HEK293T (cell line): ENCODE results near the gene RFLNA.

Experiments used
- ARNT ChIP-seq: fragments of 450-650 bp; IDR thresholded peaks from 2 replicates; pipeline ENCODE4 v1.6.1; 2017; ENCODE audit warnings: mild to moderate bottlenecking
- ELF4 ChIP-seq: fragments of 450-650 bp; IDR thresholded peaks from 2 replicates; pipeline ENCODE4 v1.6.1; 2017; ENCODE audit warnings: antibody characterized with exemption
- FOXM1 ChIP-seq: fragments of 450-650 bp; IDR thresholded peaks from 2 replicates; pipeline ENCODE4 v1.6.1; 2017; ENCODE audit warnings: mild to moderate bottlenecking, borderline replicate concordance
- PKNOX1 ChIP-seq: fragments of 450-650 bp; IDR thresholded peaks from 2 replicates; pipeline ENCODE4 v1.6.1; 2016
- SP1 ChIP-seq: fragments of 450-650 bp; IDR thresholded peaks from 2 replicates; pipeline ENCODE4 v1.6.1; 2017

GRCh38 chr12:124286414-124286813, 8.5 kb upstream of the RFLNA start:
- no peak for TF ChIP-seq ELF4
- TF ChIP-seq PKNOX1: no peak
- no peak for TF ChIP-seq SP1
- TF ChIP-seq ARNT: no peak
- no peak for TF ChIP-seq FOXM1
